ENCODE results near the gene CACNA1A. TPM values are rescaled to one million over a fixed set of nuclear protein-coding genes. Genes with fewer than 3 reads are reported as not detected.

The CACNA1A gene
- total and polyA plus RNA-seq, 8 donors = 2.4 to 42.6 (median 6.8) TPM

DNA sequence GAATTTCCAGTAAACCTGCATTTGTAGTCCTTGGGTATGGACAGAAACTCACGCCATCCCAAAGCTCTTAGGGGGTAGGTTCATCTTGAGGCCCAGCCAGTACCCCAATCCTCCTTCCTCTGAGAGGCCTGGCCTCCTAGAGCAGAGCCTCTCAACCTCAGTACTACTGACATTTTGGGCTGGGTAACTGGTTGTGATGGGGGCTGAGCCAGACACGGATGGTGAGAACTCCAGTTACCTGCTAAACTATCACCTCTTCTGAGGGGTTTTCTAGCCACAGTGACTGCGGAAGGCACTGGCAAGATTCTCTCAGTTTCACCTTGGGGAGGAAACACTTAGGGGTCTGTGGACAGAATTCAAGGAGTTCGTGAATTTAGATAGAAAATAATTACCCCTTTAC, 156.2 kb downstream of the CACNA1A start:
- intact Hi-C loops (cut with DNase I) = no loop called here
- H3K9me3 ChIP-seq = no peaks in the 10 kb centered on the region
- 72 to 87% methylated on average over 4 of the region's 4 CpGs for WGBS, 2 donors

DNA sequence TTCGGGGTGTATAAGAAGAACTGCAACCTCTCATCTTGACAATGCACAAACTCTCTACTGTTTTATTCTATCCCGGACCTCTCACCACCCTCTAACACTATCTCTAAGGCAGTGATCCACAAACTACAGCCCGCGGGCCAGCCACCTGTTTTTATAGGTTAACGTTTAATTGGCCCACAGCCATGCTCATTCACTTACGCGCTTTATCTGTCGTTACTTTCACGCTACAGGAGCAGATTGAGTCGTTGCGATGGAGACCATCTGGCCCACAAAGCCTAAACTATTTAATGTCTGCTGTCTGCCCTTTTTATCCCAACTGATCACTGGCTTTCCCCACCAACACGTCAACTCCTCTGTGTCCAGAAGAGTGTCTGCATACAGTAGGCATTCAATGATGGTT, 158.9 kb downstream of the CACNA1A start:
- no peaks in the 10 kb centered on the region for H3K36me3 ChIP-seq
- no peak overlapping the region for H3K27ac ChIP-seq
- H3K9me3 ChIP-seq = no peaks in the 10 kb centered on the region
- DNase-seq (no peak), ATAC-seq (peak in 2 of 4 donors; percentile 70 to 78), FAIRE-seq (no peak)
- intact Hi-C loops (cut with DNase I) = no loop called here
- no peaks in the 10 kb centered on the region for H3K4me1 ChIP-seq
- WGBS, 2 donors = 65 to 68% methylated on average over 12 of the region's 12 CpGs
- no peak overlapping the region for H3K4me3 ChIP-seq
- TF ChIP-seq, protein P1, sequence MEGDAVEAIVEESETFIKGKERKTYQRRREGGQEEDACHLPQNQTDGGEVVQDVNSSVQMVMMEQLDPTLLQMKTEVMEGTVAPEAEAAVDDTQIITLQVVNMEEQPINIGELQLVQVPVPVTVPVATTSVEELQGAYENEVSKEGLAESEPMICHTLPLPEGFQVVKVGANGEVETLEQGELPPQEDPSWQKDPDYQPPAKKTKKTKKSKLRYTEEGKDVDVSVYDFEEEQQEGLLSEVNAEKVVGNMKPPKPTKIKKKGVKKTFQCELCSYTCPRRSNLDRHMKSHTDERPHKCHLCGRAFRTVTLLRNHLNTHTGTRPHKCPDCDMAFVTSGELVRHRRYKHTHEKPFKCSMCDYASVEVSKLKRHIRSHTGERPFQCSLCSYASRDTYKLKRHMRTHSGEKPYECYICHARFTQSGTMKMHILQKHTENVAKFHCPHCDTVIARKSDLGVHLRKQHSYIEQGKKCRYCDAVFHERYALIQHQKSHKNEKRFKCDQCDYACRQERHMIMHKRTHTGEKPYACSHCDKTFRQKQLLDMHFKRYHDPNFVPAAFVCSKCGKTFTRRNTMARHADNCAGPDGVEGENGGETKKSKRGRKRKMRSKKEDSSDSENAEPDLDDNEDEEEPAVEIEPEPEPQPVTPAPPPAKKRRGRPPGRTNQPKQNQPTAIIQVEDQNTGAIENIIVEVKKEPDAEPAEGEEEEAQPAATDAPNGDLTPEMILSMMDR (IDR thresholded peaks at IDR 0.05) = no peak
- no peaks in the 10 kb centered on the region for H3K27me3 ChIP-seq

More for the DNA sequence above, 156.2 kb downstream of the CACNA1A start:
- no peak for ATAC-seq
- Histone ChIP-seq H3K27me3 (no peaks in the 10 kb centered on the region), H3K36me3 (no peaks in the 10 kb centered on the region), H3K4me1 (no peaks in the 10 kb centered on the region), H3K4me3 (no peak overlapping the region), H3K27ac (no peak overlapping the region)
- TF ChIP-seq, protein P1 (IDR thresholded peaks at IDR 0.05) = no peak
- no peak for DNase-seq
- no peak for FAIRE-seq

DNA sequence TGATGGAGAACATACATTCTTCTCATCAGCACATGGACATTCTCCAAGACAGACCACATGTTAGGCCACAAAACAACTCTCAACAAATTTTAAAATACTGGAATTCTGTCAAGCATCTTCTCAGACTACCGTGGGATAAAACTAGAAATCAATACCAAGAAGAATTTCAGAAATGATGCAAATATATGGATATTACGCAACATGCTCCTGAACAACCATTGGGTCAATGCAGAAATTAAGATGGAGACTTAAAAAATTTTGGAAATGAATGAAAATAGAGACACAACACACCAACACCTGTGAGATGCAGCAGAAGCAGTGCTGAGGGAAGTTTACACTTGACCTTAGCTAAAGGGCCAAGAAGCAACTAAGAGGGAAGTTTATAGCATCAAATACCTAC, 162.8 kb downstream of the CACNA1A start:
- Histone ChIP-seq H3K36me3 (no peaks in the 10 kb centered on the region), H3K27ac (no peak overlapping the region), H3K9me3 (no peaks in the 10 kb centered on the region), H3K4me1 (no peaks in the 10 kb centered on the region), H3K27me3 (no peaks in the 10 kb centered on the region), H3K4me3 (no peak overlapping the region)
- WGBS, 2 donors = 31 to 55% methylated on average over 2 of the region's 2 CpGs
- FAIRE-seq = no peak
- TF ChIP-seq, protein P1 (IDR thresholded peaks at IDR 0.05) = no peak
- DNase-seq = no peak
- intact Hi-C loops (cut with DNase I) = no loop called here
- ATAC-seq = no peak

DNA sequence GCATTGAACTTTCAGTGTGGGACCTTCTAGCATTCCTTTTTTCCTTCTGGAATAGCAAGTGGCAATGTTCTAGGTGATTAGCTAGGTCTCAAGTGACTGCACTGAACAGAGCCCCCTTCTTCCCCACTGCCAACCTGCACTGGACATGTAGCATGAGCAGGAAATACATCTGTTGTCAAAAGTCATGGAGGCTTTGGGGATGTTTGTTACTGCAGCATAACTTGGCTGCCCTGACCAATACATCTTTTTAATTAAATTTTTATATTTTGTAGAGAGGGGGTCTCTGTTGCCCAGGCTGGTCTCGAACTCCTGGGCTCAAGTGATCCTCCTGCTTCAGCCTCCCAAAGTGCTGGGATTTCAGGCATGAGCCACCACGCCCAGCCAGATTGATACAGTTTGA, 163.6 kb downstream of the CACNA1A start:
- intact Hi-C loops (cut with DNase I) = no loop called here
- ATAC-seq (no peak), DNase-seq (no peak), FAIRE-seq (no peak)
- Histone ChIP-seq H3K27me3 (no peaks in the 10 kb centered on the region), H3K4me1 (no peaks in the 10 kb centered on the region), H3K4me3 (no peak overlapping the region), H3K9me3 (no peaks in the 10 kb centered on the region), H3K27ac (no peak overlapping the region), H3K36me3 (no peaks in the 10 kb centered on the region)
- TF ChIP-seq, protein P1 (IDR thresholded peaks at IDR 0.05) = no peak
- WGBS, 2 donors = 42 to 61% methylated on average over 2 of the region's 2 CpGs

DNA sequence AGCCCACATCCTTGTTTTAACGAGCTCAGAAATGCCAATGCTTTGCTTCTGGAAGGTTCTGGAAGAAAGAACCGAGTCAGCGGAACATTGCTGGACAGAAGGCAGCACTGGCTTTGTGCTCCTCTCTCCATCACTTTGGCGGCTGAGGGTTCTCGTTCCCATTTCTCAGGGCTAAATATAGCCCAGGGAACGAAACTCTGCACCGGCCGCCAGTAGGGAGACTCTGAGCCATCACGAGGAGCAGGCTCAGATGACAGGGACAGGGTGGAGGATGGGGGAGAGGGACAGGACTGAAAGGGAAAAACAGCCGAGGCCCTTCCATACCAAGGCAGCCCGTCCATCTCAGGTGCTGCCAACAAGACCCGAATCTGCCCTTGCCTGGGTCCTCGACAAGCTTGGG, 166.4 kb downstream of the CACNA1A start:
- Histone ChIP-seq H3K36me3 (no peaks in the 10 kb centered on the region), H3K27ac (no peak overlapping the region), H3K27me3 (no peaks in the 10 kb centered on the region), H3K4me3 (no peak overlapping the region), H3K9me3 (no peaks in the 10 kb centered on the region), H3K4me1 (no peaks in the 10 kb centered on the region)
- FAIRE-seq (no peak), DNase-seq (no peak), ATAC-seq (no peak)
- 52 to 66% methylated on average over 13 of the region's 13 CpGs for WGBS, 2 donors
- TF ChIP-seq, protein P1 (IDR thresholded peaks at IDR 0.05) = no peak
- intact Hi-C loops (cut with DNase I) = no loop called here

All from pancreas (tissue), 10 donors.